ENCODE results near the gene TMEM147.

TMEM147 gene

DNA sequence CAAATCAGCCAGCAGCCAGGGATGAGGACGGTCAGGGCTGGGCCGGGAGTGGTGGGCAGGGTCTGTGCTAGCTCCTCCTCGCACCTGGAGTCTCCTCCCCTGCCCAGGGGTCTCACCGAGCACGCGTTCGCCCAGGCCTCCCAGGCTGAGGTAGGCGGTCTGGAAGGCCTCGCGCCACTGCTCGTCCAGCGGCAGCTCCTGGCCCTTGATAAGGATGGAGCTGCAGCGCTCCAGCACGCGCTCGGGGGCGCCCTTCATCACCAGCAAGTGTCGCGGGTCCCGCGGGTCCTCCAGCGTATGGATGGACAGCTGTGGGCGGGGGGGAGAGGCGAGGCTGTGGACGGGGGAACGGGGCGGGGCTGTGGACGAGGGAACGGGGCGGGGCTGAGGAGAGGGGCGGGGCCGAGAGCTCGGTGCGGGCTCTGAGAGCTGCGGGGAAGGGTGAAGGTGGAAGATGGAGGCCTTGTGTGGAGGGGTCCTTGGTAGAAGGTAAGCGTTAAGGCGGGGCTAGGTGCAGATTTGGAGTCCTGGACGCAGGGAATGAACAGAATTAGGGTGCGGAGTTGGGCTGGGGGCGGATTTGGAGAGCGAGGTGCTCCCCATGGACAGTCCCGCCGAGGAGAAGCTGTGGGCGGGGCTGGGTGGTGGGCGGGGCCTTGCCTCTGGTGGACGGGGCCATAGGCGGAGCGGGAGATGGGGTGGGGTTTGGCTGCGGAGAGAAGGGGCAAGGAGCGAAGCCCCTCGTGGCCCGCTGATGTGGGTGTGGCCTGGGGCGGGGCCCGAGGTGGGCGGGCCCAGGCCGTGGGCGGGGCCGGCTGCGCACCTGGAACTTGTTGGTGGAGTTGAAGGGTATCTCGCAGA is 12.3 kb downstream of the TMEM147 start (continued):
- TF ChIP-seq ZNF404 (tag by site-specific recombination; IDR thresholded peaks at IDR 0.05), result no peak
- TF ChIP-seq, protein P1, sequence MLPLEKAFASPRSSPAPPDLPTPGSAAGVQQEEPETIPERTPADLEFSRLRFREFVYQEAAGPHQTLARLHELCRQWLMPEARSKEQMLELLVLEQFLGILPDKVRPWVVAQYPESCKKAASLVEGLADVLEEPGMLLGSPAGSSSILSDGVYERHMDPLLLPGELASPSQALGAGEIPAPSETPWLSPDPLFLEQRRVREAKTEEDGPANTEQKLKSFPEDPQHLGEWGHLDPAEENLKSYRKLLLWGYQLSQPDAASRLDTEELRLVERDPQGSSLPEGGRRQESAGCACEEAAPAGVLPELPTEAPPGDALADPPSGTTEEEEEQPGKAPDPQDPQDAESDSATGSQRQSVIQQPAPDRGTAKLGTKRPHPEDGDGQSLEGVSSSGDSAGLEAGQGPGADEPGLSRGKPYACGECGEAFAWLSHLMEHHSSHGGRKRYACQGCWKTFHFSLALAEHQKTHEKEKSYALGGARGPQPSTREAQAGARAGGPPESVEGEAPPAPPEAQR (tag by site-specific recombination; IDR thresholded peaks at IDR 0.05), result no peak
- TF ChIP-seq, protein P2, sequence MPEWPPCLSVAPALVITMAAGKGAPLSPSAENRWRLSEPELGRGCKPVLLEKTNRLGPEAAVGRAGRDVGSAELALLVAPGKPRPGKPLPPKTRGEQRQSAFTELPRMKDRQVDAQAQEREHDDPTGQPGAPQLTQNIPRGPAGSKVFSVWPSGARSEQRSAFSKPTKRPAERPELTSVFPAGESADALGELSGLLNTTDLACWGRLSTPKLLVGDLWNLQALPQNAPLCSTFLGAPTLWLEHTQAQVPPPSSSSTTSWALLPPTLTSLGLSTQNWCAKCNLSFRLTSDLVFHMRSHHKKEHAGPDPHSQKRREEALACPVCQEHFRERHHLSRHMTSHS (tag by site-specific recombination; IDR thresholded peaks at IDR 0.05), result no peak
- TF ChIP-seq ZNF248 (tag by site-specific recombination; IDR thresholded peaks at IDR 0.05), result no peak
- TF ChIP-seq, protein P3, sequence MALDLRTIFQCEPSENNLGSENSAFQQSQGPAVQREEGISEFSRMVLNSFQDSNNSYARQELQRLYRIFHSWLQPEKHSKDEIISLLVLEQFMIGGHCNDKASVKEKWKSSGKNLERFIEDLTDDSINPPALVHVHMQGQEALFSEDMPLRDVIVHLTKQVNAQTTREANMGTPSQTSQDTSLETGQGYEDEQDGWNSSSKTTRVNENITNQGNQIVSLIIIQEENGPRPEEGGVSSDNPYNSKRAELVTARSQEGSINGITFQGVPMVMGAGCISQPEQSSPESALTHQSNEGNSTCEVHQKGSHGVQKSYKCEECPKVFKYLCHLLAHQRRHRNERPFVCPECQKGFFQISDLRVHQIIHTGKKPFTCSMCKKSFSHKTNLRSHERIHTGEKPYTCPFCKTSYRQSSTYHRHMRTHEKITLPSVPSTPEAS (tag by site-specific recombination; IDR thresholded peaks at IDR 0.05), result no peak
- no peak for TF ChIP-seq MZF1 (tag by site-specific recombination; IDR thresholded peaks at IDR 0.05; ENCODE audit: borderline replicate concordance)
- no peak for TF ChIP-seq ZNF670 (tag by site-specific recombination; IDR thresholded peaks at IDR 0.05; ENCODE audit: low read depth)
- TF ChIP-seq ZBTB7A (tag by site-specific recombination; IDR thresholded peaks at IDR 0.05; ENCODE audit: low read depth), result peak; percentile 89
- TF ChIP-seq ZNF433 (tag by site-specific recombination; IDR thresholded peaks at IDR 0.05; ENCODE audit: low read depth), result no peak
- TF ChIP-seq ZNF16 (tag by site-specific recombination; IDR thresholded peaks at IDR 0.05; ENCODE audit: low read depth), result 0 out of 2 replicates have a peak, but pooled peaks have one; percentile 8
- no peak for TF ChIP-seq ZNF174 (tag by site-specific recombination; IDR thresholded peaks at IDR 0.05)
- no peak; the same call in 1 of the 2 replicates for TF ChIP-seq ZNF10 (tag by site-specific recombination; IDR thresholded peaks at IDR 0.05)
- TF ChIP-seq, protein P4, sequence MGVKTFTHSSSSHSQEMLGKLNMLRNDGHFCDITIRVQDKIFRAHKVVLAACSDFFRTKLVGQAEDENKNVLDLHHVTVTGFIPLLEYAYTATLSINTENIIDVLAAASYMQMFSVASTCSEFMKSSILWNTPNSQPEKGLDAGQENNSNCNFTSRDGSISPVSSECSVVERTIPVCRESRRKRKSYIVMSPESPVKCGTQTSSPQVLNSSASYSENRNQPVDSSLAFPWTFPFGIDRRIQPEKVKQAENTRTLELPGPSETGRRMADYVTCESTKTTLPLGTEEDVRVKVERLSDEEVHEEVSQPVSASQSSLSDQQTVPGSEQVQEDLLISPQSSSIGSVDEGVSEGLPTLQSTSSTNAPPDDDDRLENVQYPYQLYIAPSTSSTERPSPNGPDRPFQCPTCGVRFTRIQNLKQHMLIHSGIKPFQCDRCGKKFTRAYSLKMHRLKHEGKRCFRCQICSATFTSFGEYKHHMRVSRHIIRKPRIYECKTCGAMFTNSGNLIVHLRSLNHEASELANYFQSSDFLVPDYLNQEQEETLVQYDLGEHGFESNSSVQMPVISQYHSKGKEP (tag by site-specific recombination; IDR thresholded peaks at IDR 0.05), result no peak
- no peak for TF ChIP-seq ZNF530 (tag by site-specific recombination; IDR thresholded peaks at IDR 0.05; ENCODE audit: low read depth)
- peak; percentile 17; the same call in 1 of the 2 replicates for TF ChIP-seq YY2 (tag by site-specific recombination; IDR thresholded peaks at IDR 0.05)
- peak; percentile 92 for TF ChIP-seq EGR2 (tag by site-specific recombination; IDR thresholded peaks at IDR 0.05; ENCODE audit: low read depth)
- TF ChIP-seq ZNF274 (IDR thresholded peaks at IDR 0.05; ENCODE audit: low read length), result no peak
- TF ChIP-seq ZNF274 (tag by site-specific recombination; IDR thresholded peaks at IDR 0.05; ENCODE audit: borderline replicate concordance), result no peak; the same call in 1 of the 2 replicates
- peak; percentile 97 for TF ChIP-seq SP2 (tag by site-specific recombination; IDR thresholded peaks at IDR 0.05)
- TF ChIP-seq ZIC2 (tag by site-specific recombination; IDR thresholded peaks at IDR 0.05), result no peak
- TF ChIP-seq, protein P5, sequence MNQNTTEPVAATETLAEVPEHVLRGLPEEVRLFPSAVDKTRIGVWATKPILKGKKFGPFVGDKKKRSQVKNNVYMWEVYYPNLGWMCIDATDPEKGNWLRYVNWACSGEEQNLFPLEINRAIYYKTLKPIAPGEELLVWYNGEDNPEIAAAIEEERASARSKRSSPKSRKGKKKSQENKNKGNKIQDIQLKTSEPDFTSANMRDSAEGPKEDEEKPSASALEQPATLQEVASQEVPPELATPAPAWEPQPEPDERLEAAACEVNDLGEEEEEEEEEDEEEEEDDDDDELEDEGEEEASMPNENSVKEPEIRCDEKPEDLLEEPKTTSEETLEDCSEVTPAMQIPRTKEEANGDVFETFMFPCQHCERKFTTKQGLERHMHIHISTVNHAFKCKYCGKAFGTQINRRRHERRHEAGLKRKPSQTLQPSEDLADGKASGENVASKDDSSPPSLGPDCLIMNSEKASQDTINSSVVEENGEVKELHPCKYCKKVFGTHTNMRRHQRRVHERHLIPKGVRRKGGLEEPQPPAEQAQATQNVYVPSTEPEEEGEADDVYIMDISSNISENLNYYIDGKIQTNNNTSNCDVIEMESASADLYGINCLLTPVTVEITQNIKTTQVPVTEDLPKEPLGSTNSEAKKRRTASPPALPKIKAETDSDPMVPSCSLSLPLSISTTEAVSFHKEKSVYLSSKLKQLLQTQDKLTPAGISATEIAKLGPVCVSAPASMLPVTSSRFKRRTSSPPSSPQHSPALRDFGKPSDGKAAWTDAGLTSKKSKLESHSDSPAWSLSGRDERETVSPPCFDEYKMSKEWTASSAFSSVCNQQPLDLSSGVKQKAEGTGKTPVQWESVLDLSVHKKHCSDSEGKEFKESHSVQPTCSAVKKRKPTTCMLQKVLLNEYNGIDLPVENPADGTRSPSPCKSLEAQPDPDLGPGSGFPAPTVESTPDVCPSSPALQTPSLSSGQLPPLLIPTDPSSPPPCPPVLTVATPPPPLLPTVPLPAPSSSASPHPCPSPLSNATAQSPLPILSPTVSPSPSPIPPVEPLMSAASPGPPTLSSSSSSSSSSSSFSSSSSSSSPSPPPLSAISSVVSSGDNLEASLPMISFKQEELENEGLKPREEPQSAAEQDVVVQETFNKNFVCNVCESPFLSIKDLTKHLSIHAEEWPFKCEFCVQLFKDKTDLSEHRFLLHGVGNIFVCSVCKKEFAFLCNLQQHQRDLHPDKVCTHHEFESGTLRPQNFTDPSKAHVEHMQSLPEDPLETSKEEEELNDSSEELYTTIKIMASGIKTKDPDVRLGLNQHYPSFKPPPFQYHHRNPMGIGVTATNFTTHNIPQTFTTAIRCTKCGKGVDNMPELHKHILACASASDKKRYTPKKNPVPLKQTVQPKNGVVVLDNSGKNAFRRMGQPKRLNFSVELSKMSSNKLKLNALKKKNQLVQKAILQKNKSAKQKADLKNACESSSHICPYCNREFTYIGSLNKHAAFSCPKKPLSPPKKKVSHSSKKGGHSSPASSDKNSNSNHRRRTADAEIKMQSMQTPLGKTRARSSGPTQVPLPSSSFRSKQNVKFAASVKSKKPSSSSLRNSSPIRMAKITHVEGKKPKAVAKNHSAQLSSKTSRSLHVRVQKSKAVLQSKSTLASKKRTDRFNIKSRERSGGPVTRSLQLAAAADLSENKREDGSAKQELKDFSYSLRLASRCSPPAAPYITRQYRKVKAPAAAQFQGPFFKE (tag by site-specific recombination; IDR thresholded peaks at IDR 0.05; ENCODE audit: borderline replicate concordance), result 0 out of 2 replicates have a peak, but pooled peaks have one; percentile 65
- no peak for TF ChIP-seq GLI4 (tag by site-specific recombination; IDR thresholded peaks at IDR 0.05)
- 0 out of 2 replicates have a peak, but pooled peaks have one; percentile 11 for TF ChIP-seq ZBTB48 (tag by site-specific recombination; IDR thresholded peaks at IDR 0.05)
- TF ChIP-seq, protein P6, sequence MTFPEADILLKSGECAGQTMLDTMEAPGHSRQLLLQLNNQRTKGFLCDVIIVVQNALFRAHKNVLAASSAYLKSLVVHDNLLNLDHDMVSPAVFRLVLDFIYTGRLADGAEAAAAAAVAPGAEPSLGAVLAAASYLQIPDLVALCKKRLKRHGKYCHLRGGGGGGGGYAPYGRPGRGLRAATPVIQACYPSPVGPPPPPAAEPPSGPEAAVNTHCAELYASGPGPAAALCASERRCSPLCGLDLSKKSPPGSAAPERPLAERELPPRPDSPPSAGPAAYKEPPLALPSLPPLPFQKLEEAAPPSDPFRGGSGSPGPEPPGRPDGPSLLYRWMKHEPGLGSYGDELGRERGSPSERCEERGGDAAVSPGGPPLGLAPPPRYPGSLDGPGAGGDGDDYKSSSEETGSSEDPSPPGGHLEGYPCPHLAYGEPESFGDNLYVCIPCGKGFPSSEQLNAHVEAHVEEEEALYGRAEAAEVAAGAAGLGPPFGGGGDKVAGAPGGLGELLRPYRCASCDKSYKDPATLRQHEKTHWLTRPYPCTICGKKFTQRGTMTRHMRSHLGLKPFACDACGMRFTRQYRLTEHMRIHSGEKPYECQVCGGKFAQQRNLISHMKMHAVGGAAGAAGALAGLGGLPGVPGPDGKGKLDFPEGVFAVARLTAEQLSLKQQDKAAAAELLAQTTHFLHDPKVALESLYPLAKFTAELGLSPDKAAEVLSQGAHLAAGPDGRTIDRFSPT (tag by site-specific recombination; IDR thresholded peaks at IDR 0.05), result no peak
- no peak for TF ChIP-seq ZNF561 (tag by site-specific recombination; IDR thresholded peaks at IDR 0.05; ENCODE audit: borderline replicate concordance)

Measured in HEK293 (cell line).